HepG2 (cell line): Measurements from ENCODE around the gene ZNF415. TPM values are rescaled to one million over a fixed set of nuclear protein-coding genes. Genes with fewer than 3 reads are reported as not detected.

Experiments used
- PHF8 ChIP-seq: sonication (generic); formaldehyde crosslinking; IDR thresholded peaks from 2 replicates; pipeline ENCODE4 v1.5.0; 2020; ENCODE audit warnings: missing genetic modification reagents
- PPARG ChIP-seq: conservative IDR thresholded peaks from 2 replicates; pipeline ENCODE4 v1.6.1; 2016; ENCODE audit warnings: missing biosample characterization, missing genetic modification reagents
- ZNF331 ChIP-seq: sonication (generic); formaldehyde crosslinking; IDR thresholded peaks from 2 replicates; pipeline ENCODE4 v1.4.0; 2020; ENCODE audit warnings: missing genetic modification reagents
- polyA plus RNA-seq, 8 experiments: library from polyadenylated mRNA; depleted of rRNA in 3 of 8; stranded (reverse) in 7 of 8; unstranded in 1 of 8; fragments of >200 nt; fragmentation: Illumina TruSeq in 4 of 8; extraction: Trizol in 4 of 8; gene quantifications; 2 replicates each; pipeline versions ENCODE4 v1.2.1 to v1.2.3, GENCODE V29; 2011 to 2016; ENCODE audit warnings: low read depth in 4 of 8, missing spikeins in 1 of 8, mixed read lengths in 1 of 8; ENCODE audit not compliant: insufficient read depth in 1 of 8
- total RNA-seq, 5 experiments: library from RNA; depleted of rRNA; stranded (reverse); fragments of >200 nt; fragmentation: Illumina TruSeq; extraction: Trizol; gene quantifications; 2 replicates each; pipeline ENCODE4 v1.2.3, GENCODE V29; 2016; ENCODE audit warnings: low read depth in 1 of 5
- TF ChIP-seq, protein P1 (sequence below): sonication (generic); formaldehyde crosslinking; conservative IDR thresholded peaks from 2 replicates; pipeline ENCODE4 v1.5.0; 2020; ENCODE audit warnings: missing genetic modification reagents
- TF ChIP-seq, protein P2 (sequence below): sonication (generic); formaldehyde crosslinking; conservative IDR thresholded peaks from 2 replicates; pipeline ENCODE4 v1.4.0; 2020; ENCODE audit warnings: missing genetic modification reagents
- TF ChIP-seq, protein P3 (sequence below): sonication (generic); formaldehyde crosslinking; IDR thresholded peaks from 2 replicates; pipeline ENCODE4 v1.5.0; 2020; ENCODE audit warnings: mild to moderate bottlenecking, missing genetic modification reagents
- TF ChIP-seq, protein P4 (sequence below): sonication (generic); formaldehyde crosslinking; IDR thresholded peaks from 2 replicates; pipeline ENCODE4 v1.4.0; 2020; ENCODE audit warnings: missing genetic modification reagents

Gene ZNF415
- total and polyA plus RNA-seq, 2 of the 13 experiments (the other 11 are each of a cell fraction or from before 2014, with no cell fraction given), result 0.15 to 0.17 TPM

DNA sequence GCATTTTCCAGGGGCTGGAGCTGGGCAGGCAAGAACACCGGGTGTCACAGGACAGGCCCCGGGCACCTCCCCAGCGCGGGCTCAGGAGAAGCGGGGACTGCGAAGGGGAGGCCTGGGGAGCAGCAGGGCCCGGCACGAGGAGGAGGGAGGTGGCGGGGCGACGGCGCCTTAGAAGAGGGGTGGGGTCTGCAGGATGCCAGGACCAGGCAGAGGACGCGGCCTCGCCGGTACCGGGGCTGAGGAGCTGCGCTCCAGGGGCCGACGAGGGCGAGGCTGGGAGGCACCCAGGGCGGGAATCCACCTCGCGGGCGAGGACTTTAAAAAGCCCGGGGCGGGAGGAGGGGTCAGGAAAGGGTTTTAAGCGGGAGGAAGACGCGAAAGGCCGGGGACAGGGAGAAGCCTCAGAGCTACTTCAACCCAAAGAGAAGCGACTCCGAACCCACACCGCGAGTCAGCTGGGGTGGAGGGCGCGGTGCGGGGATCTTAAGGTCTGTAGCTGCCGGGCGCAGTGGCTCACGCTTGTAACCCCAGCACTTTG, 25.5 kb upstream of the ZNF415 start (continued):
- TF ChIP-seq, protein P1, sequence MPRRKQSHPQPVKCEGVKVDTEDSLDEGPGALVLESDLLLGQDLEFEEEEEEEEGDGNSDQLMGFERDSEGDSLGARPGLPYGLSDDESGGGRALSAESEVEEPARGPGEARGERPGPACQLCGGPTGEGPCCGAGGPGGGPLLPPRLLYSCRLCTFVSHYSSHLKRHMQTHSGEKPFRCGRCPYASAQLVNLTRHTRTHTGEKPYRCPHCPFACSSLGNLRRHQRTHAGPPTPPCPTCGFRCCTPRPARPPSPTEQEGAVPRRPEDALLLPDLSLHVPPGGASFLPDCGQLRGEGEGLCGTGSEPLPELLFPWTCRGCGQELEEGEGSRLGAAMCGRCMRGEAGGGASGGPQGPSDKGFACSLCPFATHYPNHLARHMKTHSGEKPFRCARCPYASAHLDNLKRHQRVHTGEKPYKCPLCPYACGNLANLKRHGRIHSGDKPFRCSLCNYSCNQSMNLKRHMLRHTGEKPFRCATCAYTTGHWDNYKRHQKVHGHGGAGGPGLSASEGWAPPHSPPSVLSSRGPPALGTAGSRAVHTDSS (CRISPR knock-in tag), result no peak
- TF ChIP-seq ZNF331 (no peak), PPARG (no peak), PHF8 (CRISPR knock-in tag) (0 out of 2 replicates have a peak, but pooled peaks have one; percentile 4)
- TF ChIP-seq, protein P2, sequence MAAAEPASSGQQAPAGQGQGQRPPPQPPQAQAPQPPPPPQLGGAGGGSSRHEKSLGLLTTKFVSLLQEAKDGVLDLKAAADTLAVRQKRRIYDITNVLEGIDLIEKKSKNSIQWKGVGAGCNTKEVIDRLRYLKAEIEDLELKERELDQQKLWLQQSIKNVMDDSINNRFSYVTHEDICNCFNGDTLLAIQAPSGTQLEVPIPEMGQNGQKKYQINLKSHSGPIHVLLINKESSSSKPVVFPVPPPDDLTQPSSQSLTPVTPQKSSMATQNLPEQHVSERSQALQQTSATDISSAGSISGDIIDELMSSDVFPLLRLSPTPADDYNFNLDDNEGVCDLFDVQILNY (CRISPR knock-in tag), result no peak
- TF ChIP-seq, protein P3, sequence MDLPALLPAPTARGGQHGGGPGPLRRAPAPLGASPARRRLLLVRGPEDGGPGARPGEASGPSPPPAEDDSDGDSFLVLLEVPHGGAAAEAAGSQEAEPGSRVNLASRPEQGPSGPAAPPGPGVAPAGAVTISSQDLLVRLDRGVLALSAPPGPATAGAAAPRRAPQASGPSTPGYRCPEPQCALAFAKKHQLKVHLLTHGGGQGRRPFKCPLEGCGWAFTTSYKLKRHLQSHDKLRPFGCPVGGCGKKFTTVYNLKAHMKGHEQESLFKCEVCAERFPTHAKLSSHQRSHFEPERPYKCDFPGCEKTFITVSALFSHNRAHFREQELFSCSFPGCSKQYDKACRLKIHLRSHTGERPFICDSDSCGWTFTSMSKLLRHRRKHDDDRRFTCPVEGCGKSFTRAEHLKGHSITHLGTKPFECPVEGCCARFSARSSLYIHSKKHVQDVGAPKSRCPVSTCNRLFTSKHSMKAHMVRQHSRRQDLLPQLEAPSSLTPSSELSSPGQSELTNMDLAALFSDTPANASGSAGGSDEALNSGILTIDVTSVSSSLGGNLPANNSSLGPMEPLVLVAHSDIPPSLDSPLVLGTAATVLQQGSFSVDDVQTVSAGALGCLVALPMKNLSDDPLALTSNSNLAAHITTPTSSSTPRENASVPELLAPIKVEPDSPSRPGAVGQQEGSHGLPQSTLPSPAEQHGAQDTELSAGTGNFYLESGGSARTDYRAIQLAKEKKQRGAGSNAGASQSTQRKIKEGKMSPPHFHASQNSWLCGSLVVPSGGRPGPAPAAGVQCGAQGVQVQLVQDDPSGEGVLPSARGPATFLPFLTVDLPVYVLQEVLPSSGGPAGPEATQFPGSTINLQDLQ (CRISPR knock-in tag), result no peak
- TF ChIP-seq, protein P4, sequence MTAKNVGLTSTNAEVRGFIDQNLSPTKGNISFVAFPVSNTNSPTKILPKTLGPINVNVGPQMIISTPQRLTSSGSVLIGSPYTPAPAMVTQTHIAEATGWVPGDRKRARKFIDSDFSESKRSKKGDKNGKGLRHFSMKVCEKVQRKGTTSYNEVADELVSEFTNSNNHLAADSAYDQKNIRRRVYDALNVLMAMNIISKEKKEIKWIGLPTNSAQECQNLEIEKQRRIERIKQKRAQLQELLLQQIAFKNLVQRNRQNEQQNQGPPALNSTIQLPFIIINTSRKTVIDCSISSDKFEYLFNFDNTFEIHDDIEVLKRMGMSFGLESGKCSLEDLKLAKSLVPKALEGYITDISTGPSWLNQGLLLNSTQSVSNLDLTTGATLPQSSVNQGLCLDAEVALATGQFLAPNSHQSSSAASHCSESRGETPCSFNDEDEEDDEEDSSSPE (CRISPR knock-in tag), result peak; percentile 38; the same call in 1 of the 2 replicates
